CD4-positive, alpha-beta T cell treated with Interferon gamma for 1 hour (primary cell): ENCODE measurements around the gene VTA1.
"Not testable (repeated sequence)": the region's sequence is repeated elsewhere in the genome, so short reads cannot be mapped to it uniquely, and the experiment has no call there.

ENCODE experiments used
- DNase-seq: peaks from one replicate; pipeline ENCODE4 v3.0.0-alpha.2; 2020

Gene VTA1, protein sequence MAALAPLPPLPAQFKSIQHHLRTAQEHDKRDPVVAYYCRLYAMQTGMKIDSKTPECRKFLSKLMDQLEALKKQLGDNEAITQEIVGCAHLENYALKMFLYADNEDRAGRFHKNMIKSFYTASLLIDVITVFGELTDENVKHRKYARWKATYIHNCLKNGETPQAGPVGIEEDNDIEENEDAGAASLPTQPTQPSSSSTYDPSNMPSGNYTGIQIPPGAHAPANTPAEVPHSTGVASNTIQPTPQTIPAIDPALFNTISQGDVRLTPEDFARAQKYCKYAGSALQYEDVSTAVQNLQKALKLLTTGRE

DNA sequence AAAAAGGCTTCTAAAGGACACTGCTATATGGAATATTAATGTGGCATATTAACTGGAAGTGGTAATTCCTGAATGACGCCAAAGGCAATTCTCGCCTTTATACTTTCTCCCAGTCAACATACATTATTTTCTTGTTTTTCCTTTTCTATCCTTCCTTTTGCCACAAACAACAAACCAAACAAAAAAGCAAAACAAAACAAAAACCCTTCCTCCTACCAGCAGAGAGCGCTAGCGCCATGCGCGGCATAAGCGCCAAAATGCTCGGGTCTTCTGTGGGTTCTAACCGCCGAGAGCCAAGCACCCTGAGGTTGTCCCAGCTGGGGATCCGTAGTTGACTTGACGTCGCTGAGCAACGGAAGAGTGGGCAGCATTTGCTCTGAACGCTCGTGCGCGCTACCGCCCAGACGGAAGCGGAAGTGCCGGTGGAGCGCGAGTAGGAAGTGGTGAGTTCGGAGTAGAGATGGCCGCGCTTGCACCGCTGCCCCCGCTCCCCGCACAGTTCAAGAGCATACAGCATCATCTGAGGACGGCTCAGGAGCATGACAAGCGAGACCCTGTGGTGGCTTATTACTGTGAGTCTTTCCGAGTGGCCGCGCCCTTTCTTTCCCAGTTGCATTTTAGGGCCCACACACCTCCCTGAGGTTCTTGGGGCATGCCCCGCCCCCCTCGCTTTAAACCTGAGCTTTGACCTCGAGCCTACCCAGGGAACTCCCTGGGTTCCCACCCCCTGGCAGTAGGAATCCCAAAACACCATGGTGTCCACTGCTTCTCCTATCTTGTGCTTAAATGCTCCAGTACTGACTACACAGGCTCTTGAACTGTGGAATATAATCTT lies at the start of gene VTA1, which contains the start of gene NMBR:
TSS of gene VTA1 (plus strand) at position 436 of the 835 bp plus-strand sequence. CDS start at position 461, 25 bp downstream.
TSS of gene NMBR (minus strand) at position 295 of the 835 bp plus-strand sequence. CDS start 58,464 bp downstream, outside the sequence.
- DNase-seq: peak; percentile 97

DNA sequence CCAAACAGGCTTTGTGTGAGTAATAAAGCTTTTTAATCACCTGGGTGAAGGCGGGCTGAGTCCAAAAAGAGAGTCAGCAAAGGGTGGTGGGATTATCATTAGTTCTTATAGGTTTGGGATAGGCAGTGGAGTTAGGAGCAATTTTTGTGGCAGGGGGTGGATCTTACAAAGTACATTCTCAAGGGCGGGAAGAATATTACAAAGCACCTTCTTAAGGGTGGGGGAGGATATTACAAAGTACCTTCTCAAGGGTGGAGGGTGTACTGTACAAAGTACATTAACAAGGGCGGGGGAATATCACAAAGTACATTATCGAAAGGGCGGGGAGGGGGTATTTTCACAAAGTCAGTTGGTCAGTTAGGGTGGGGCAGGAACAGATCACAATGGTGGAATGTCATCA lies 42.2 kb upstream of the VTA1 start:
- DNase-seq: not testable (repeated sequence)

DNA sequence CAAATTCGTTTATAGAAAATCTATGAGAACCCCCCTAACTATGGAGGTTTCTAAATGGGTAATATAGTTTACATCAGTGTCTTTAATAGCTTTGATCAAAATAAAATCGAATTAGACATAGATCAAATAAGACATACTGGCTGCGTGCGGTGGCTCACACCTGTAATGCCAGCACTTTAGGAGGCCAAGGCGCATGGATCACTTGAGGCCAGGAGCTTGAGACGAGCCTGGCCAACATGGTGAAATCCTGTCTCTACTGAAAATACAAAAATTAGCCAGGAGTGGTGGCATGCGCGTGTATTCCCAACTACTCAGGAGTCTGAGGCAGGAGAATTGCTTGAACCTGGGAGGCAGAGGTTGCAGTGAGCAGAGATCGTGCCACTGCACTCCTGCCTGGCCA lies 36.2 kb upstream of the VTA1 start:
- DNase-seq: not testable (repeated sequence)

DNA sequence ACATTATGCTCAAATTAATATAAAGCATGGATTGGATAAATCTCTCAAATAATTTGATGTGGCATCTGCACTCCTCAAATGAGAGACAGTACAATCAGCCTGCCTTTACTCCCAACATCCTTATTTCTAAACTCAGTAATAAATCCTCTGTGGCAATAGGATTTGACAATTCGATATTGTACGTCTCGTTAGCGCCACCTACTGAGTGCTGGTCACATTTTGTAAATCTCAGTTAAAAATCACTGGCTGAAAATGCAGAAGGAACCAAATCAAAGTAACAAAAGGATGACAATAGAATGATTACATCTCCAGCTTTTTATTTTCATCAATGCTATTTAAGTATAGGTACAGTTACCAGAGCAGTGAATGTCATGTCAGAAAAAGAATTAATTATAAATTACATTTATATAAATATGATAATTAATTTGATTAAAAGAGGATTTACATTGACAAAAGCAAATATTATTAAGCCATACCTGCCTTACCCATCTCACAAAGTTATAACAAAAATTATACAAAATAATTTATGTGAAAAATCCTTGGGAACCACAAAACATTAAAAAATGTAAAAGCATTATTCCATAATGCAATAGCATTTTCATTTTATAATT lies 34.5 kb upstream of the VTA1 start:
- DNase-seq: peak; percentile 17

DNA sequence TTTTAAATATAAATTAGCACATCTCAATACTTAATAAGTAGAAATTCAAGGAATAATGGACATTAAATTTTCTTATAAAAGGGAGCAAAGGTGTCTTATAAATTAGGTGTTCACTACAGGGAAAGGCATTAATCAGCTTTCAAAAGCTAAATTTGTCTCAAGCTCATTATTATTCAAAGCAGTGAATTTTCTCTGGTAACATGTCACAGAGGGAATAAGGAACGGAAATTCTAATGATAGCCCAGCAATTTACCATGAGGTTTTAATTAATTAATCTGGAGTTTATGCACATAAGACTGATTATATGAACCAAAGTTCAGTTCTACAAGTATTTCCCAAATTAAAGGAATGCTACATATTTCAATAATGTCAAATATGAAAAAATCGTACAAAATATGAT lies 29.7 kb upstream of the VTA1 start:
- DNase-seq: no peak

DNA sequence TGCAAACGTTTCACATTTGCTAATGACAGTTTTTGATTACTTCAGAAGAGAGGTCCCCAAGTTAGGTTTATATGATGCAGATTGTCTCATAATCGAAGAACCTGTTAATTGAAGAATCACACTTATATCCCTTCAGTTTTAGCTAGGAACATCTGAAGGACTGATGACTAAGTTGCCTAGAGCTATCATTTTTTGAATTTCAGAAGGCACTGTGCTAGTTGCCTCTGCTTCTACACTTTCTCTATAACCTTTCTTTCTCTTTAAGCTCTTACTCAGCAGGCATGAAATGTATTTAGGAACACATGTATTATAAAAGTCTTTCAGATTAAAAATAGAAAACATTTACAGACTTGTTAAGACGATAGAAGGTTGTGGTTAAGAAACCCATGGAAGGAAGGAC lies 28.7 kb upstream of the VTA1 start:
- DNase-seq: no peak

DNA sequence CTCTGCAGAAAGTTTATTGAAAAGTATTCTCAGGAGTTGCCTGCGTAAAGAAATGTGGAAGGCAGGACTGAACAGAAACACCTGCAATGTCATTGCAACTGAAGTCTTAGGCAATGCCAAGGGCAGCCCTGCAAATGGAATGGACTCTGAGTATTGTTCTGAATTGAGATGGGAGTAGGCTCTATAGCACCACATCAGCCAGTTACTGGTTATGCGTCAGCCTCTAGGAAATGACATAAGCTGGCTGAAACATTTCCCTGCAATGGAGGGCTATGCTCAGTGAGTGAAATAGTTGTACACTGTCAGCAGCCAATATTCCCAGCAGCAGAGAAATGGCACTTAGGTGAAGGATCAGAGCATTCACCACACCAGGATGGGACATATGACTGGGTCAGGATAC lies 28.1 kb upstream of the VTA1 start:
- DNase-seq: no peak

DNA sequence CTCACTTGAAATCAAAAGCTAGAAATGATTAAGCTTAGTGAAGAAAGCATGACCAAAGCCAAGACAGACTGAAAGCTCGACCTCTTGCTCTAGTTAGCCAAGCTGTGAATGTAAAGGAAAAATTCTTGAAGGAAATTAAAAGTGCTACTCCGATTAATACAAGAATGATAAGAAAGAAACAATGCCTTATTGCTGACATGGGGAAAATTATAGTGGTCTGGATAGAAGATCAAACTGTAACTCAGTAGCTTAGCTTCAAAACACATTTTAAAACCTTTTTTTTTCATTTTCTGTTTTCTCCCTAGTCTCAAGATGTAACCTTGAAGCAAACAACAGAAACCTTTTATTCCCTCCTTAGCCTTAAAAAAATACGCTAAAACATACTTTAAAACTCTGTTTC lies 25.7 kb upstream of the VTA1 start:
- no peak for DNase-seq

DNA sequence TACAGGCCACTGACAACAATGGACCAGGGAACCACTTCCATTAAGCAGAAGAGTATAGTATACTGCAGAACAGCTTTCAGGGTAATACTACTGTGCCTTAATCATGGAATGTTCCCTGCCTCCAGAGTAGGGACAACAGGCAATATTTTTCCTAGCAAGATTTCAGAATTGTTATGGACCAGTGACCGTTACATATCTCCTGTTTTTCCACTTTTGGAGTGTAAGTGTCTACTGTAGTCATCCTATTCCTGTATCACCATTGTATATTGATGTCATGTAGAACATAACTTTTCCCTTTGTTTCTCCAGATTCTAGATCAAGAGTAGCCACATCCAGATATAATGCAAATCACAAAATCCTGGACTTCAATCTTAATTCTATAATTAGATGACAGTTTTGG lies 16.2 kb upstream of the VTA1 start:
- DNase-seq: no peak

DNA sequence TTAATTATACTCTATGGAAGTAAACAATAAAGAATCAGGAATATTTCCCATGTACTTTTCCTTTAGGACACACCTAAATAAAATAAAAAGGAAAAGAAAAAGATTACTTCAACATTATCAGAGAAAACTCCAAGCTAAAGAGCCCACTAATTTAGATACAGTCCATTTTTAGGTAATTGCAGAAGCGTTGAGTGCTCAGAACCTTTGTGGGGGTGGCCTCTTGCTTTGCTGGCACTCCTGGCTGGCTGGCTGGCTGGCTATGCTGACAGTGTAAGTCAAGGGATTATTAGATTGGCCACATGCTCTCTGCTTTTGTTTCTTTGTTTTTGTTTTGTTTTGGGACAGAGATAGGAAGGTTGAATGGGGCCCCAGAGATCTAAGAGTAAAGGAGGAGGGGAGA lies 14.4 kb upstream of the VTA1 start, which contains the start of gene GJE1:
TSS of gene GJE1 (plus strand) at position 301 of the 400 bp plus-strand sequence. CDS start 234 bp downstream, outside the sequence.
- DNase-seq: no peak

DNA sequence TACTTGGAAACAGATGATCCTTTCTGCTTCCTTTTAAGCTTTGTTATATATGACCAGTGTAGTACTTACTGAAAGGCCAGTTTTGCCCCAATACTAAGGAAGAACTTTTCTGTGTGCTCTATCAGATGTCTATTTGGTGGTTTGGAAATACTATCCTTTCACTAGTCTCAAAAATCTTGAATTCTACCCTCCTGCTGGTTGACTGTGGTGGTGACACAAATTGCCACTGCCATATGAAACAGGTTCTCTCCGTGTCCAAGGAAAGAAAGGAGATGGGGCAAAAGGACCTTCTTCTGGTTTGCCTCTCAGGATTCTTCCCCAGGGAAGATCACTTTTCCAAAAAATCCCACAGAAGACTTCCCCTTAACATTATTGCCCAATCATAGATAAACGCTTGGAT lies 8.2 kb upstream of the VTA1 start:
- no peak for DNase-seq

DNA sequence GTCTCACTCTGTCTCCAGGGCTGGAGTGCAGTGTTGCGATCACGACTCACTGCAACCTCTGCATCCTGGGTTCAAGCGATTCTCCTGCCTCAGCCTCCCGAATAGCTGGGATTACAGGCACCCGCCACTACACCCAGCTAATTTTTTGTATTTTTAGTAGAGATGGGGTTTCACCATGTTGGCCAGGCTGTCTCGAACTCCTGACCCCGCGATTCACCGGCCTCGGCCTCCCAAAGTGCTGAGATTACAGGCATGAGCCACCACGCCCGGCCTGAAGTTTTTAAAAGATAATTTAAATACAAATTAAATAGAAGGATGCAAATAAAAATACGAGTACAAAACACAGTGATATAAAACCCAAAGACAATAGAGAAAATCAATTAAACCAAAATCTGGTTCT lies 5.5 kb upstream of the VTA1 start:
- DNase-seq: not testable (repeated sequence)

DNA sequence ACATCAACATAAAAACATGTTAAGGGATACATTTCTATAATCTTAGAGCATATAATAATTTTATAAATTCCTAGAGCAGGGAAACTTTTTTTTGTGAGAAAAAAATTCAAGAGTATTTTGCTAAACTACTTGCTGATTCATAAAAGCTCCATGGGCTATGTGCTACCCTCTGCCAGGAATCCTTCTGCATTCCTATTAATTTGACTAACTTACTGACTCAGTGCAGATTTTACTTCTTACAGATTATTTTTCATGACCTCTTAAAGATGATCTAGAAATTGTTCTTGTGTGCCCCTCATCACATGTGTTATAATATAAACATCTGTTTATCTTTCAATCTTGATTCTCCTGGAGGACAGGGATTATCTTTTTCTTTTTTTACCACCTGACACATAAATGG lies 5.7 kb downstream of the VTA1 start:
- DNase-seq: no peak

DNA sequence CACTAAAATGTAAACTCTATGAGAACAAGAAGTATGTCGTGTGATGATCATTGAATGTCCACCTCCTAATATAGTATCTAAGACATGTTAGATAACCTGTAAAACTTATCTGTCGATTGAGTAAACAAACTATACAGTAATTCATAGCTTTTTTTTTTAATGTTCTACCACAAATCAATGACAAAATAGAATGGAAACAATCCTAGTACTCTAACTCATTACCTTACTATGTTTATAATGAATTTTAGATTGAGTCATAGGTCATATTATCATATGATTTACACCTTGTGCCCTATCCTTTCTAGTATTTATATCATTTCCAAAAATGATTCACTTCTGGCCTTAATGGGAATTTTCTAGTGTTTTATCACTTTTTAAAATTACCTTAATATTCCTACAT lies 6.1 kb downstream of the VTA1 start:
- no peak for DNase-seq

DNA sequence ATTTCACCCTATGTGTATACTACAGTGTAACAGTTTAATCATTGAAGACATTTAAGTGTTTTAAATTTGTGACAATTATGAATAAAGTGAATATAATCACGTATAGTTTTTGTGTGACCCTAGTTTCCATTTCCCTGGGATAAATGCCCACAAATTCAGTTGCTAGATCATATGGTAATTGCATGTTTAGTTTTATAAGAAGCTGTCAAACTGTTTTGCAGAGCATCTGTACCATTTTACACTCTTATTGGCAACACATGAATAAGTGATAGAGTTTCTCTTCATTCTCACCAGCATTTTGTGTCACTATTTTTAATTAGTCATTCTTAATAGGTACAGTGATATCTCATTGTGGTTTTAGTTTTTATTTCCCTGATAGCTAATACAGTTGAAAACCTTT lies 7.3 kb downstream of the VTA1 start:
- no peak for DNase-seq

DNA sequence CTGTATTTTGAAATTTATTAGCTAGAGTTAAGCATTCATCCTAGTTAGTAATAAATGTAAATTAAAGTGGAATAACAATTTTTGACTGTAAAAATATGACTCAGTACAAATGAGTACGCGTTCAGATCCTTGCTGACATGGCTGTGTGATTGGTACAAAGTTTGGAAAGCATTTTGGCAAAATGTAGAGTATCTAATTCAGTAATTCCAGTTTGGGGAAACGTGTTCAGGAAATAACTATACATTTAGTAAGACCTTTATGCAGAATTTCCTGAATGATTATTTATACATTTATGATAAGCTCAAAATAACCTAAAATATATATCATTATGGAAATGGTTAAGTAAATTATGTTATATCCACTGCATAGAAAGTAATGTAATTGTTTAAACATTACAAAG lies 8.0 kb downstream of the VTA1 start:
- no peak for DNase-seq

DNA sequence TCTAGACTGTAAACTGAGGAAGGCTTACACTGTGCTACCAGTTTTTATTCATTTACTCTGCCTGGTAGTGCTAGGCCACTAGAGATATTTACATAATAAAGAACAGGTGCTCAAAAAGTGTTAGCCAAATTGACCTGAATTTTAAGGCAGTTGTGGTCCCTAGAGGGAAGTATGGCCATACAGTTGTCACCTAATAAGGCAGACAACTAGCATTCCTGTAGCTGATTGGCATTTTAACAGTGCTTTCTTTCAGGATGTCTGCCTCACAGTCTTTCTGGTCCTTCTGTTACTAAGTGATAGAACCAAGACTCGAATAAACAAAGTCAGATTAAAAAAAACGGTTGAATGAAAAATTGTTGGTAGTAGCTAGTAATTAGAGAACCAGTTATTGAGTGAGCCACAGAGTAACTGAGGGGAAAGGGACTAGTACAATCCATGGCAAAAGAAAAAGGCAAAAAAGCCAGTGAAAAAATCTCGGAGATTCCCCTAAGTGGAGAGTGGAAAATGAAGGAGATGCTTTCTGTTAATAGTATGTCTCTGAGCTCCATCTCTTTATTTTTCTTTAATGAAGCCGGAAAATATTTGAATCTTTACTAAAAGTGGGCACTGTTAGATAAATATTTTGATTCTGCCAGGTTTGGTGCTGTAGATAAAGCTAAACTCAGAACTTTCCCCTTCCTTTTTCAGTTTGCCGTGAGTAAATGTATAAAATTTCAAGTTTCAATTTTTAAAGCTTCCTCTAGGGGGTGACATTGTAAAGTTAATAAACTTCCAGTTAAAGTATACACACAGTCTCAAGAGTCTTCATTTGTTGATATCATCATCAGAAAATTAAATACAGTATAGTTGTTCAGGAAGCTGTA lies 9.1 kb downstream of the VTA1 start:
- no peak for DNase-seq

DNA sequence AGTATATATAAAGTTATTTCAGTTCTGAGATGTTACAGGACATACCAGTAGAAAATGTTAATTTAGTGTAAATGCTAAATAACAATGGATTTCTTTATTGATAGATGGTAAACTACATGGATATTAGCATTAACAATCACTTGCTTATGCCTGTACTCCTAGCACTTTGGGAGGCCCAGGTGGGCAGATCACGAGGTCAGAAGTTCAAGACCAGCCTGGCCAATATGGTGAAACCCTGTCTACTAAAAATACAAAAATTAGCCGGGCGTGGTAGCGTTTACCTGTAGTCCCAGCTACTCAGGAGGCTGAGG lies 9.7 kb downstream of the VTA1 start:
- DNase-seq: not testable (repeated sequence)

DNA sequence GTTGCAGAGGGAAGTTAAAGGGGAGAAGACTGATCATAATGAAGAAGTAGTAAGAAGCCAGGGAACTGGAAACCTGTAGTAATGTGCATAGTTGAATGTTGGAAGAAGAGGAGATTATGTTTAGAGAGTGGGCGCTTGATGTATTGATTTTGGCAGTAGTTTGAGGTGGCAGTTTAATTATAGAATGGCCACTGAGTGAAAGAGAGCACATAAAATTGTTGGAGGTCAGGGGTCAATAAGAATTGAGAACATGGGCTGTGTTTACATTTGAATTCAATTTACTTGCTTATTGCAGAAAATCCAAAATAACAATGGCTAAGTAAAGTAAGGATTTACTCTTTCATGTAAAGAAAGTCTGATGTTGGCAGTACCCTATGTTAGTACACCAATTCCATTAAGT lies 15.7 kb downstream of the VTA1 start:
- DNase-seq: no peak

DNA sequence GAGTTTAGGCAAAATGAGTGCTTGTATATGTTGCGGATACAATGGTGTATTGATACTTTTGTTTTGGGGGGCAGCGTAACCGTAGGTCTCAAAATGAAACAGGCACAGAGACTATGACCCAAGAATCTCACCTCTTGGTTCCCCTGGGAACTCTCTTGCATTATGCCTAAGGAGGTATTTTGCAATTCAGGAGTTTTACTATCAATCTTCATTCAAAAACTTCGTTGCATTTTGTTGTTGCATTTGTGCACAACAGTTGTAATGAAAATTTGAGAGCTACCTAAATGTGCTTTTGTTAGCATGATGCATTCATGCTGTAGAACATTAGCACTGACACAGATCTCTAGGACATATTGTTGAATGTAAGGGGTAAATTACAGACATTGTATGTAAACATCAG lies 18.2 kb downstream of the VTA1 start:
- no peak for DNase-seq

DNA sequence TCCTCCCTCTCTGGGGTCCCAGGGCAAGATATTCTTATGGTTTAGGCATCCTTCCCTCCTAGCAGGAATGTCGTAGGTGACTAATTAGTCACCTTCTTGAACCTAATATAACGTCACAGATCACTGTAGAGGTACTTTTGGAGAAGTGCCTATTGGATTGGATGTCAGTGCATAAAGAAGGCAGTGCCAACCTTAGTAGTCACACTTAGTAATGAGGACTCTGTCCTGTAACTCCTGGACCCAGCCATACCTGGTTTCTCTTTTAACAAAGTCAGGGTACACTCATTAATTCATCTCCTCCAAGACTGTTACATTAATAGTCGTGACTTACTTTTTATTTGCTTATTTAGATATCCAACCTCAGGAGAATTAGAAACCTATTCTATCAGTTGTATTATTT lies 20.0 kb downstream of the VTA1 start:
- DNase-seq: no peak

DNA sequence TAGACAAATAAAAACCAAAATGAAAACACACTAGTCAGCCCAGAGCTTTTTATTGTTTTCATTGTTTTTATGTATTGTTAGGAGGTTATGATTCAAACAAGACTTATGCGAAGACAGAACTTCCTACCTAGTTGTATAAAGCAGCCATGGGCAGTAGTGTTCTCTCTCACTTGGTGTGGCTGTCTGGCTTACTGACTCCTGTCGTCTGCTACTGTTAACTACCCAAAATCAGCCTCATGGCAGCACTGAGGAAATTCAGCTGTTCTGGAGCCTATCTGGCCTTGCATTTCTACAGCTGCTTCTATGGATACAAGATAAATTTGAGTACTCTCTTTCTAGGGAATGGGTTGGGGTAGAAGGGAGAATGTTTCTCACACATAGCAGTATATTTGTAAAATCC lies 20.4 kb downstream of the VTA1 start:
- DNase-seq: no peak

DNA sequence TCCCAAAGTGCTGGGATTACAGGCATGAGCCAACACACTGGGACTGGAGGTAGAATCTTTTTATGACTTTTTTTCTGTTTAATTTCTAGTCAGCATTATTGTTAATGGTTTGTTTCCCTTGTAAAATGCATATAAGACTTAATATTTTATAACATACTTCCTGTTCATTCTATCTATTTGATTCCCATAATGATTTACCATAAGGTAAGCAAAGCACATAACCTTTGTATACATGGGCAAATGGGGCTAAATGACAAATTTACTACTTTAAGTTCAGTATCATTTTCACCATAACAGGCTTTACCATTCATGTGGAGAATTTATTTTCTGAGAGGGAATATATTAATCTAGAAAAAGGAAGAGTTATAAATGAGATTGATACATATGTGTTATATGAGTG lies 24.3 kb downstream of the VTA1 start:
- no peak for DNase-seq
